IMR-90 (cell line): ENCODE results near the gene TNFRSF1B. TPM values are rescaled to one million over a fixed set of nuclear protein-coding genes. Genes with fewer than 3 reads are reported as not detected.

Experiments
- ATAC-seq: fragments of 200-7000 bp; cut with Tn5 transposase; 2 replicates; pipeline ENCODE4 v1.9.1; 2020; ENCODE audit warnings: low read depth, mild to moderate bottlenecking, moderate library complexity
- BruUV-seq: library from RNA; stranded (reverse); fragments of 400-500 nt; replicated peaks from 2 replicates; lab custom pipeline; 2021; lab: Mats Ljungman, UMichigan
- CTCF ChIA-PET: fragments of 300-600 bp; formaldehyde crosslinking; extraction: SDS; loops from one replicate; lab custom pipeline; 2021; ENCODE audit warnings: antibody characterized with exemption; lab: Yijun Ruan, JAX
- POLR2A ChIA-PET: fragments of 300-600 bp; sonication (Branson Sonifier 250); formaldehyde crosslinking; loops from one replicate; lab custom pipeline; 2022; ENCODE audit warnings: antibody characterized with exemption; ENCODE audit not compliant: unreplicated experiment; lab: Charles Lee
- DNase-seq: peaks from one replicate; pipeline ENCODE4 v3.0.0; 2013
- H2AFZ ChIP-seq: replicated peaks from 2 replicates; pipeline ENCODE3; 2013; ENCODE audit warnings: low read length, mild to moderate bottlenecking; ENCODE audit not compliant: poor library complexity
- H2AK5ac ChIP-seq: 2 replicates; pipeline ENCODE4 v1.6.1; 2013; ENCODE audit warnings: low read depth, low read length, inconsistent platforms
- H2AK9ac ChIP-seq: replicated peaks from 2 replicates; pipeline ENCODE3; 2013; ENCODE audit warnings: mild to moderate bottlenecking, low read depth, low read length, moderate library complexity; ENCODE audit not compliant: poor library complexity
- H2BK120ac ChIP-seq: 2 replicates; pipeline ENCODE4 v1.6.1; 2013; ENCODE audit warnings: low read depth, low read length, inconsistent platforms
- H2BK15ac ChIP-seq: 3 replicates; pipeline ENCODE4 v1.6.1; 2013; ENCODE audit warnings: low read depth, low read length, inconsistent platforms
- H2BK20ac ChIP-seq: 2 replicates; pipeline ENCODE4 v1.6.1; 2013; ENCODE audit warnings: low read depth, mild to moderate bottlenecking, inconsistent platforms, low read length, moderate library complexity
- H2BK5ac ChIP-seq: 2 replicates; pipeline ENCODE4 v1.6.1; 2013; ENCODE audit warnings: mild to moderate bottlenecking, low read depth, low read length, inconsistent platforms; ENCODE audit not compliant: poor library complexity, severe bottlenecking
- H3K14ac ChIP-seq: replicated peaks from 2 replicates; pipeline ENCODE4 v1.6.1; 2013; ENCODE audit warnings: low read depth, low read length, inconsistent platforms
- H3K18ac ChIP-seq: 2 replicates; pipeline ENCODE4 v1.6.1; 2013; ENCODE audit warnings: low read depth, low read length, control low read depth
- H3K23ac ChIP-seq: 2 replicates; pipeline ENCODE4 v1.6.1; 2013; ENCODE audit warnings: low read depth, low read length, inconsistent platforms
- H3K27ac ChIP-seq: 2 replicates; pipeline ENCODE4 v1.5.1; 2013; ENCODE audit warnings: mild to moderate bottlenecking, control low read depth, low read length; ENCODE audit not compliant: insufficient read depth
- H3K27me3 ChIP-seq: 2 replicates; pipeline ENCODE4 v1.6.1; 2013; ENCODE audit warnings: low read length; ENCODE audit not compliant: control insufficient read depth, insufficient read depth
- H3K36me3 ChIP-seq: 2 replicates; pipeline ENCODE4 v1.6.1; 2013; ENCODE audit warnings: low read length, mixed read lengths; ENCODE audit not compliant: control insufficient read depth, insufficient read depth
- H3K4ac ChIP-seq: 2 replicates; pipeline ENCODE4 v1.6.1; 2013; ENCODE audit warnings: low read depth, low read length, inconsistent platforms
- H3K4me1 ChIP-seq: 2 replicates; pipeline ENCODE4 v1.6.1; 2013; ENCODE audit warnings: low read length, mixed read lengths; ENCODE audit not compliant: control insufficient read depth, insufficient read depth
- H3K4me2 ChIP-seq: 2 replicates; pipeline ENCODE4 v1.6.1; 2013; ENCODE audit warnings: low read depth, mild to moderate bottlenecking, control low read depth, low read length, moderate library complexity
- H3K4me3 ChIP-seq: 2 replicates; pipeline ENCODE4 v1.5.1; 2013; ENCODE audit warnings: low read depth, mild to moderate bottlenecking, control low read depth, low read length, moderate library complexity; ENCODE audit not compliant: insufficient read depth
- H3K56ac ChIP-seq: 2 replicates; pipeline ENCODE4 v1.6.1; 2013; ENCODE audit warnings: low read length, inconsistent platforms; ENCODE audit not compliant: insufficient read depth; ENCODE audit errors: extremely low read depth
- H3K79me1 ChIP-seq, 2 experiments: 2 replicates each; pipeline ENCODE4 v1.6.1; 2013; ENCODE audit warnings: low read length in 2 of 2, inconsistent platforms in 1 of 2, low read depth in 1 of 2
- H3K9ac ChIP-seq: 2 replicates; pipeline ENCODE4 v1.6.1; 2013; ENCODE audit warnings: low read depth, low read length, control low read depth
- H3K9me1 ChIP-seq: 2 replicates; pipeline ENCODE4 v1.6.1; 2013; ENCODE audit warnings: low read length, inconsistent platforms; ENCODE audit not compliant: insufficient read depth
- H3K9me3 ChIP-seq: 2 replicates; pipeline ENCODE4 v1.6.1; 2013; ENCODE audit warnings: low read length; ENCODE audit not compliant: control insufficient read depth, insufficient read depth
- H4K20me1 ChIP-seq: 2 replicates; pipeline ENCODE4 v1.6.1; 2013; ENCODE audit warnings: low read length, inconsistent platforms; ENCODE audit not compliant: insufficient read depth
- H4K5ac ChIP-seq: 2 replicates; pipeline ENCODE4 v1.6.1; 2013; ENCODE audit warnings: mild to moderate bottlenecking, low read depth, low read length, control low read depth
- H4K8ac ChIP-seq, 2 experiments: 2 replicates each; pipeline ENCODE4 v1.6.1; 2013; ENCODE audit warnings: low read depth in 2 of 2, low read length in 2 of 2, control low read depth in 1 of 2, inconsistent platforms in 1 of 2
- H4K91ac ChIP-seq: 2 replicates; pipeline ENCODE4 v1.6.1; 2013; ENCODE audit warnings: low read depth, low read length, inconsistent platforms; ENCODE audit not compliant: insufficient read depth
- CEBPB ChIP-seq: IDR thresholded peaks from 2 replicates; pipeline ENCODE4 v1.6.1; 2012; ENCODE audit warnings: low read depth, low read length, improper control_type of control experiment
- NFE2L2 ChIP-seq: fragments of 150-350 bp; IDR thresholded peaks from 2 replicates; pipeline ENCODE4 v1.6.1; 2016; ENCODE audit warnings: low read depth, mild to moderate bottlenecking, low read length
- WGBS, 2 experiments: methylation state at CpG; one replicate each; pipeline versions ENCODE4 v1.1.5 to v1.1.7; 2013; ENCODE audit warnings: missing lambda C conversion rate in 2 of 2; ENCODE audit not compliant: insufficient read length in 1 of 2; ENCODE audit errors: extremely low coverage in 2 of 2; 5-methylcytosine and 5-hydroxymethylcytosine counted together
- dilution Hi-C: fragments of 300-500 bp; cut with HindIII; formaldehyde crosslinking; loops from one replicate; pipeline ENCODE4 v1.14.3; 2018; ENCODE audit warnings: low sequenced_read_pairs; ENCODE audit not compliant: unreplicated experiment
- in situ Hi-C: fragments of 300-500 bp; cut with MboI; formaldehyde crosslinking; loops from 3 replicates; pipeline ENCODE4 v1.14.3; 2019; ENCODE audit warnings: low sequenced_read_pairs, inconsistent platforms, mixed read lengths
- intact Hi-C: fragments of 100-400 bp; cut with micrococcal nuclease; formaldehyde crosslinking; loops from 2 replicates; pipeline ENCODE4 v1.10.0; 2022
- polyA plus RNA-seq, 3 experiments: library from polyadenylated mRNA; depleted of rRNA; stranded (reverse); fragments of >200 nt; gene quantifications; 2 replicates each; pipeline ENCODE4 v1.2.3, GENCODE V29; 2012; ENCODE audit warnings: low replicate concordance in 1 of 3
- total RNA-seq: library from RNA; depleted of rRNA; stranded (reverse); fragments of >200 nt; gene quantifications from 2 replicates; pipeline ENCODE4 v1.2.3, GENCODE V29; 2012

TNFRSF1B gene
- total and polyA plus RNA-seq, 2 of the 4 experiments (the other 2 are of a cell fraction), result 4.3 to 8.9 TPM

- DNase-seq, result no peak
- WGBS, 2 experiments, result no CpG with 5 or more reads among the region's 4 CpGs
- Histone ChIP-seq H2AK9ac (no peak overlapping the region), H3K9ac (no peak overlapping the region), H2BK15ac (no peak overlapping the region), H2AK5ac (no peak overlapping the region), H2AFZ (no peak overlapping the region), H3K4me2 (no peak overlapping the region), H3K18ac (no peak overlapping the region), H3K14ac (no peak overlapping the region), H4K5ac (no peak overlapping the region), H3K27me3 (peaks cover 25% of the 10 kb centered on the region), H4K20me1 (no peaks in the 10 kb centered on the region), H4K91ac (no peak overlapping the region), H3K4me3 (no peak overlapping the region), H3K4me1 (no peaks in the 10 kb centered on the region; the same call in 1 of the 2 replicates), H2BK120ac (no peak overlapping the region), H4K8ac (no peak overlapping the region), H3K79me1 (no peaks in the 10 kb centered on the region), H3K56ac (no peak overlapping the region), H2BK20ac (no peak overlapping the region), H3K23ac (no peak overlapping the region), H3K9me1 (no peaks in the 10 kb centered on the region), H3K27ac (no peak overlapping the region), H2BK5ac (no peak overlapping the region), H3K36me3 (no peaks in the 10 kb centered on the region), H3K4ac (no peak overlapping the region), H3K9me3 (peaks cover 11% of the 10 kb centered on the region)
- ChIA-PET POLR2A (no interaction called here), CTCF (no interaction called here)
- intact Hi-C loops (no loop called here), dilution Hi-C loops (no loop called here), in situ Hi-C loops (no loop called here)
- BruUV-seq, result no TSS peak
- no peak for ATAC-seq
- TF ChIP-seq CEBPB (no peak), NFE2L2 (0 out of 2 replicates have a peak, but pooled peaks have one; percentile 35)
Measured at GRCh38 chr1:12219800-12220199, 53.0 kb downstream of the TNFRSF1B start.
